ENCODE measurements around the gene TP53TG5.

TP53TG5 gene

GRCh38 chr20:45345104-45345936 is 32.8 kb downstream of the TP53TG5 start:
- no peak for DNase-seq

- peak; percentile 88 for DNase-seq
These were observed 33.8 kb downstream of the TP53TG5 start for GRCh38 chr20:45344168-45344860.

- DNase-seq = no peak
These were observed 34.5 kb downstream of the TP53TG5 start for GRCh38 chr20:45343532-45344167.

GRCh38 chr20:45342855-45343531 is 35.1 kb downstream of the TP53TG5 start:
- no peak for DNase-seq

- DNase-seq = peak; percentile 35
These were observed 35.9 kb downstream of the TP53TG5 start for GRCh38 chr20:45341939-45342854.

- no peak for DNase-seq
These were observed 36.6 kb downstream of the TP53TG5 start for GRCh38 chr20:45341579-45341938.

- DNase-seq = no peak
These were observed 37.2 kb downstream of the TP53TG5 start for GRCh38 chr20:45340951-45341350.

GRCh38 chr20:45340236-45340847 is 37.8 kb downstream of the TP53TG5 start:
- DNase-seq = no peak

- DNase-seq = no peak
These were observed 38.3 kb downstream of the TP53TG5 start for GRCh38 chr20:45339799-45340198.

GRCh38 chr20:45339084-45339483 is 39.0 kb downstream of the TP53TG5 start:
- no peak for DNase-seq

- DNase-seq = peak; percentile 53
These were observed 39.7 kb downstream of the TP53TG5 start for GRCh38 chr20:45338121-45339030.

- peak; percentile 94 for DNase-seq
These were observed 40.6 kb downstream of the TP53TG5 start for GRCh38 chr20:45337367-45338120.

- DNase-seq = peak; percentile 75
These were observed 41.4 kb downstream of the TP53TG5 start for GRCh38 chr20:45336530-45337366.

- DNase-seq = no peak
These were observed 47.6 kb downstream of the TP53TG5 start for GRCh38 chr20:45330476-45330875.

GRCh38 chr20:45329497-45330319 is 48.4 kb downstream of the TP53TG5 start:
- DNase-seq = no peak

- no peak for DNase-seq
These were observed 49.7 kb downstream of the TP53TG5 start for GRCh38 chr20:45328451-45328850.

GRCh38 chr20:45325371-45325770 is 52.8 kb downstream of the TP53TG5 start:
- DNase-seq = no peak

- DNase-seq = no peak
These were observed 54.4 kb downstream of the TP53TG5 start for GRCh38 chr20:45323731-45324130.

Data from fibroblast of skin of scalp (primary cell).